GM12878 (cell line): Measurements from ENCODE around the gene RIC8B. TPM values are rescaled to one million over a fixed set of nuclear protein-coding genes. Genes with fewer than 3 reads are reported as not detected.

ENCODE experiments used
- BHLHE40 ChIP-seq, 2 experiments: fragments of 450-650 bp in 1 of 2; IDR thresholded peaks; 2 replicates each; pipeline ENCODE4 v1.6.1; 2011 to 2017; ENCODE audit warnings: low read depth in 2 of 2, borderline replicate concordance in 1 of 2, improper control_type of control experiment in 1 of 2, low read length in 1 of 2, mild to moderate bottlenecking in 1 of 2
- CHD2 ChIP-seq: IDR thresholded peaks from 2 replicates; pipeline ENCODE4 v1.6.1; 2011; ENCODE audit warnings: low read depth, low read length, improper control_type of control experiment, borderline replicate concordance
- EP300 ChIP-seq, 2 experiments: fragments of 150-350 bp in 1 of 2; IDR thresholded peaks; 2 replicates each; pipeline ENCODE4 v1.6.1; 2011 to 2012; ENCODE audit warnings: low read depth in 2 of 2, low read length in 2 of 2, borderline replicate concordance in 1 of 2, improper control_type of control experiment in 1 of 2, inconsistent platforms in 1 of 2; ENCODE audit not compliant: control insufficient read depth in 1 of 2
- LARP7 ChIP-seq: fragments of 450-650 bp; IDR thresholded peaks from 2 replicates; pipeline ENCODE4 v1.6.1; 2017; ENCODE audit warnings: mild to moderate bottlenecking
- MXI1 ChIP-seq: fragments of 150-350 bp; IDR thresholded peaks from 2 replicates; pipeline ENCODE4 v1.6.1; 2011; ENCODE audit warnings: low read depth, mild to moderate bottlenecking, inconsistent platforms, low read length, improper control_type of control experiment
- NR2C1 ChIP-seq: fragments of 450-650 bp; IDR thresholded peaks from 2 replicates; pipeline ENCODE4 v1.6.1; 2017; ENCODE audit warnings: antibody characterized with exemption, mild to moderate bottlenecking, moderate library complexity
- POLR2A ChIP-seq: IDR thresholded peaks from 2 replicates; pipeline ENCODE4 v1.6.1; 2011; ENCODE audit warnings: low read depth, mild to moderate bottlenecking, low read length
- POU2F2 ChIP-seq: IDR thresholded peaks from 3 replicates; pipeline ENCODE4 v1.6.1; 2011; ENCODE audit warnings: low read depth, mild to moderate bottlenecking, low read length, borderline replicate concordance
- RAD21 ChIP-seq: IDR thresholded peaks from 2 replicates; pipeline ENCODE4 v1.6.1; 2011; ENCODE audit warnings: mild to moderate bottlenecking, low read depth, low read length, moderate library complexity; ENCODE audit not compliant: insufficient read depth
- RAD51 ChIP-seq: fragments of 450-650 bp; IDR thresholded peaks from 2 replicates; pipeline ENCODE4 v1.6.1; 2016; ENCODE audit warnings: moderate library complexity, mild to moderate bottlenecking, inconsistent platforms
- RB1 ChIP-seq: fragments of 450-650 bp; formaldehyde crosslinking; IDR thresholded peaks from 2 replicates; pipeline ENCODE4 v1.6.1; 2017; ENCODE audit warnings: mild to moderate bottlenecking, borderline replicate concordance
- RUNX3 ChIP-seq: IDR thresholded peaks from 2 replicates; pipeline ENCODE4 v1.6.1; 2012; ENCODE audit warnings: low read length, inconsistent platforms
- SP1 ChIP-seq: IDR thresholded peaks from one replicate; pipeline ENCODE4 v1.6.1; 2011; ENCODE audit warnings: low read depth, low read length
- STAT1 ChIP-seq: fragments of 450-650 bp; conservative IDR thresholded peaks from 2 replicates; pipeline ENCODE4 v1.6.1; 2014; ENCODE audit warnings: antibody characterized with exemption, mild to moderate bottlenecking
- STAT3 ChIP-seq: IDR thresholded peaks from 2 replicates; pipeline ENCODE4 v1.6.1; 2011; ENCODE audit warnings: low read depth, low read length, improper control_type of control experiment
- SUPT20H ChIP-seq: IDR thresholded peaks from 2 replicates; pipeline ENCODE4 v1.6.1; 2011; ENCODE audit warnings: low read depth, mild to moderate bottlenecking, low read length, moderate library complexity, borderline replicate concordance; ENCODE audit not compliant: control insufficient read depth
- TAF1 ChIP-seq: IDR thresholded peaks from 2 replicates; pipeline ENCODE4 v1.6.1; 2011; ENCODE audit warnings: mild to moderate bottlenecking, low read depth, low read length, borderline replicate concordance
- TARDBP ChIP-seq: IDR thresholded peaks from 2 replicates; pipeline ENCODE4 v1.6.1; 2016; ENCODE audit warnings: borderline replicate concordance
- TBL1XR1 ChIP-seq: IDR thresholded peaks from 2 replicates; pipeline ENCODE4 v1.6.1; 2012; ENCODE audit warnings: low read depth, low read length, improper control_type of control experiment
- polyA plus RNA-seq, 11 experiments: library from polyadenylated mRNA; depleted of rRNA in 4 of 11; unstranded in 6 of 11; stranded (reverse) in 5 of 11; fragments of >200 nt; fragmentation: Nextera tagmentation in 4 of 11; fragmentation: Illumina TruSeq in 1 of 11; extraction: Ambion mirVana in 4 of 11; extraction: Trizol in 1 of 11; gene quantifications; 1 replicate in 1 of 11; 2 replicates in 10 of 11; pipeline versions ENCODE4 v1.2.1 to v1.2.3, GENCODE V29; 2011 to 2016; ENCODE audit warnings: inconsistent platforms in 2 of 11, missing spikeins in 2 of 11, low read depth in 1 of 11
- total RNA-seq, 4 experiments: library from RNA; depleted of rRNA in 3 of 4; stranded (reverse); fragments of >200 nt in 3 of 4; fragmentation: Illumina TruSeq in 1 of 4; extraction: Trizol in 1 of 4; gene quantifications; 2 replicates each; pipeline versions ENCODE4 v1.2.1 to v1.2.3, GENCODE V29; 2013 to 2021
- TF ChIP-seq, protein P1 (sequence below): fragments of 450-650 bp; formaldehyde crosslinking; IDR thresholded peaks from 2 replicates; pipeline ENCODE4 v1.4.0; 2022; ENCODE audit warnings: mild to moderate bottlenecking, moderate library complexity
- TF ChIP-seq, protein P2 (sequence below): fragments of 450-650 bp; conservative IDR thresholded peaks from 2 replicates; pipeline ENCODE4 v1.6.1; 2017; ENCODE audit warnings: mild to moderate bottlenecking, moderate library complexity
- TF ChIP-seq, protein P3 (sequence below): IDR thresholded peaks from 2 replicates; pipeline ENCODE4 v1.6.1; 2012; ENCODE audit warnings: low read length, inconsistent platforms
- TF ChIP-seq, protein P4 (sequence below): fragments of 450-650 bp; IDR thresholded peaks from 2 replicates; pipeline ENCODE4 v1.6.1; 2016; ENCODE audit warnings: mild to moderate bottlenecking

The RIC8B gene
- total and polyA plus RNA-seq, 10 of the 15 experiments (the other 5 are each of a cell fraction or from before 2014, with no cell fraction given) = 2.3 to 10.8 (median 6.2) TPM

DNA sequence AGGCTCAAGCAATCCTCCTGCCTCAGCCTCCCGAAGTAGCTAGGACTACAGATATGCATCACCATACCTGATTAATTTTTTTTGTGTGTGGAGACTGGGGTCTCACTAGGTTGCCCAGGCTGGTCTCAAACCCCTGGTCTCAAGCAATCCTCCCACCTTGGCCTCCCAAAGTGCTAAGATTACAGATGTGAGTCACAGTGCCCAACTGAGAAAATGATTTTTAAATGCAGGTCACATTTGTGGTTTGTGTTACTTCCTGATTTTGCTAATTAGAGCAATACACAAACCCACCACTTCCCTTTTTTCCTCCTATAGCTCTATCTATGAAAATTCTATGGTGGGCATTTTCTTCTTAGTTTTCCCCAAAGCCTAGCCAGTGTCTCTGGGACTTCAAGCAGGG is 135.7 kb downstream of the RIC8B start (continued):
- TF ChIP-seq, protein P1, sequence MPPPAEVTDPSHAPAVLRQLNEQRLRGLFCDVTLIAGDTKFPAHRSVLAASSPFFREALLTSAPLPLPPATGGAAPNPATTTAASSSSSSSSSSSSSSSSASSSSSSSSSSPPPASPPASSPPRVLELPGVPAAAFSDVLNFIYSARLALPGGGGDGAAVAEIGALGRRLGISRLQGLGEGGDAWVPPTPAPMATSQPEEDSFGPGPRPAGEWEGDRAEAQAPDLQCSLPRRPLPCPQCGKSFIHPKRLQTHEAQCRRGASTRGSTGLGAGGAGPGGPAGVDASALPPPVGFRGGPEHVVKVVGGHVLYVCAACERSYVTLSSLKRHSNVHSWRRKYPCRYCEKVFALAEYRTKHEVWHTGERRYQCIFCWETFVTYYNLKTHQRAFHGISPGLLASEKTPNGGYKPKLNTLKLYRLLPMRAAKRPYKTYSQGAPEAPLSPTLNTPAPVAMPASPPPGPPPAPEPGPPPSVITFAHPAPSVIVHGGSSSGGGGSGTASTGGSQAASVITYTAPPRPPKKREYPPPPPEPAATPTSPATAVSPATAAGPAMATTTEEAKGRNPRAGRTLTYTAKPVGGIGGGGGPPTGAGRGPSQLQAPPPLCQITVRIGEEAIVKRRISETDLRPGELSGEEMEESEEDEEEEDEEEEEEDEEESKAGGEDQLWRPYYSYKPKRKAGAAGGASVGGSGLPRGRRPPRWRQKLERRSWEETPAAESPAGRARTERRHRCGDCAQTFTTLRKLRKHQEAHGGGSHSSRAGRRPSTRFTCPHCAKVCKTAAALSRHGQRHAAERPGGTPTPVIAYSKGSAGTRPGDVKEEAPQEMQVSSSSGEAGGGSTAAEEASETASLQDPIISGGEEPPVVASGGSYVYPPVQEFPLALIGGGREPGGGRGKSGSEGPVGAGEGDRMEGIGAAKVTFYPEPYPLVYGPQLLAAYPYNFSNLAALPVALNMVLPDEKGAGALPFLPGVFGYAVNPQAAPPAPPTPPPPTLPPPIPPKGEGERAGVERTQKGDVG (CRISPR knock-in tag) = no peak
- TF ChIP-seq, protein P2, sequence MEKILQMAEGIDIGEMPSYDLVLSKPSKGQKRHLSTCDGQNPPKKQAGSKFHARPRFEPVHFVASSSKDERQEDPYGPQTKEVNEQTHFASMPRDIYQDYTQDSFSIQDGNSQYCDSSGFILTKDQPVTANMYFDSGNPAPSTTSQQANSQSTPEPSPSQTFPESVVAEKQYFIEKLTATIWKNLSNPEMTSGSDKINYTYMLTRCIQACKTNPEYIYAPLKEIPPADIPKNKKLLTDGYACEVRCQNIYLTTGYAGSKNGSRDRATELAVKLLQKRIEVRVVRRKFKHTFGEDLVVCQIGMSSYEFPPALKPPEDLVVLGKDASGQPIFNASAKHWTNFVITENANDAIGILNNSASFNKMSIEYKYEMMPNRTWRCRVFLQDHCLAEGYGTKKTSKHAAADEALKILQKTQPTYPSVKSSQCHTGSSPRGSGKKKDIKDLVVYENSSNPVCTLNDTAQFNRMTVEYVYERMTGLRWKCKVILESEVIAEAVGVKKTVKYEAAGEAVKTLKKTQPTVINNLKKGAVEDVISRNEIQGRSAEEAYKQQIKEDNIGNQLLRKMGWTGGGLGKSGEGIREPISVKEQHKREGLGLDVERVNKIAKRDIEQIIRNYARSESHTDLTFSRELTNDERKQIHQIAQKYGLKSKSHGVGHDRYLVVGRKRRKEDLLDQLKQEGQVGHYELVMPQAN = peak; percentile 69; the same call in 1 of the 2 replicates
- TF ChIP-seq RAD21 (no peak), STAT3 (peak; percentile 91; the same call in 1 of the 2 replicates), RB1 (no peak; the same call in 1 of the 2 replicates), LARP7 (no peak), TBL1XR1 (peak; percentile 90), STAT1 (no peak), RUNX3 (peak; percentile 99), POLR2A (no peak), BHLHE40 (IDR thresholded peaks at IDR 0.05; ENCODE audit: borderline replicate concordance in 1 of 2, low read depth in 2 of 2, low read length in 1 of 2) (peak; percentile 77), SP1 (peak; percentile 27), POU2F2 (peak; percentile 66; the same call in 1 of the 3 replicates), TARDBP (no peak), TAF1 (no peak), MXI1 (no peak), NR2C1 (no peak), SUPT20H (no peak), RAD51 (0 out of 2 replicates have a peak, but pooled peaks have one; percentile 22), EP300 (IDR thresholded peaks at IDR 0.05; ENCODE audit: borderline replicate concordance in 1 of 2, control insufficient read depth in 1 of 2, low read depth in 2 of 2, low read length in 2 of 2) (peak; percentile 66 to 93), CHD2 (no peak)
- TF ChIP-seq, protein P3, sequence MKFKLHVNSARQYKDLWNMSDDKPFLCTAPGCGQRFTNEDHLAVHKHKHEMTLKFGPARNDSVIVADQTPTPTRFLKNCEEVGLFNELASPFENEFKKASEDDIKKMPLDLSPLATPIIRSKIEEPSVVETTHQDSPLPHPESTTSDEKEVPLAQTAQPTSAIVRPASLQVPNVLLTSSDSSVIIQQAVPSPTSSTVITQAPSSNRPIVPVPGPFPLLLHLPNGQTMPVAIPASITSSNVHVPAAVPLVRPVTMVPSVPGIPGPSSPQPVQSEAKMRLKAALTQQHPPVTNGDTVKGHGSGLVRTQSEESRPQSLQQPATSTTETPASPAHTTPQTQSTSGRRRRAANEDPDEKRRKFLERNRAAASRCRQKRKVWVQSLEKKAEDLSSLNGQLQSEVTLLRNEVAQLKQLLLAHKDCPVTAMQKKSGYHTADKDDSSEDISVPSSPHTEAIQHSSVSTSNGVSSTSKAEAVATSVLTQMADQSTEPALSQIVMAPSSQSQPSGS = peak; percentile 87
- TF ChIP-seq, protein P4, sequence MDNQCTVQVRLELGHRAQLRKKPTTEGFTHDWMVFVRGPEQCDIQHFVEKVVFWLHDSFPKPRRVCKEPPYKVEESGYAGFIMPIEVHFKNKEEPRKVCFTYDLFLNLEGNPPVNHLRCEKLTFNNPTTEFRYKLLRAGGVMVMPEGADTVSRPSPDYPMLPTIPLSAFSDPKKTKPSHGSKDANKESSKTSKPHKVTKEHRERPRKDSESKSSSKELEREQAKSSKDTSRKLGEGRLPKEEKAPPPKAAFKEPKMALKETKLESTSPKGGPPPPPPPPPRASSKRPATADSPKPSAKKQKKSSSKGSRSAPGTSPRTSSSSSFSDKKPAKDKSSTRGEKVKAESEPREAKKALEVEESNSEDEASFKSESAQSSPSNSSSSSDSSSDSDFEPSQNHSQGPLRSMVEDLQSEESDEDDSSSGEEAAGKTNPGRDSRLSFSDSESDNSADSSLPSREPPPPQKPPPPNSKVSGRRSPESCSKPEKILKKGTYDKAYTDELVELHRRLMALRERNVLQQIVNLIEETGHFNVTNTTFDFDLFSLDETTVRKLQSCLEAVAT = peak; percentile 84; the same call in 1 of the 2 replicates
